RPMI8226 (cell line): ENCODE results near the gene FBXO24.

Source experiments
- DNase-seq: peaks from one replicate; pipeline ENCODE4 v3.0.0-alpha.2; 2015

FBXO24 gene

GRCh38 chr7:100626530-100627237 lies 40.6 kb downstream of the FBXO24 start:
- peak; percentile 89 for DNase-seq

GRCh38 chr7:100627238-100627549 lies 41.1 kb downstream of the FBXO24 start:
- no peak for DNase-seq

- DNase-seq = peak; percentile 72
Measured at GRCh38 chr7:100629117-100629716, 43.1 kb downstream of the FBXO24 start.

- no peak for DNase-seq
Measured at GRCh38 chr7:100630066-100630465, 43.9 kb downstream of the FBXO24 start.

GRCh38 chr7:100632951-100633717 lies 47.0 kb downstream of the FBXO24 start:
- DNase-seq = peak; percentile 78

- no peak for DNase-seq
Measured at GRCh38 chr7:100639995-100640516, 53.9 kb downstream of the FBXO24 start.

- no peak for DNase-seq
Measured at GRCh38 chr7:100640517-100641440, 54.7 kb downstream of the FBXO24 start.

- no peak for DNase-seq
Measured at GRCh38 chr7:100641463-100641859, 55.3 kb downstream of the FBXO24 start, which contains the start of gene TFR2. Gene TFR2 (minus strand): TSS chr7:100641552. CDS start chr7:100641509, 43 bp downstream.

GRCh38 chr7:100641860-100642533 lies 55.9 kb downstream of the FBXO24 start:
- no peak for DNase-seq

GRCh38 chr7:100642534-100642907 lies 56.4 kb downstream of the FBXO24 start:
- peak; percentile 63 for DNase-seq

GRCh38 chr7:100649826-100650565 lies 63.9 kb downstream of the FBXO24 start:
- DNase-seq = no peak
